Stimulated activated CD8-positive, alpha-beta memory T cell treated with anti-CD3 and anti-CD28 coated beads, Interleukin-7, amount 100 ng/mL, for 1 hour (primary cell): Measurements from ENCODE around the gene KBTBD3.
"Not testable (repeated sequence)": the region's sequence is repeated elsewhere in the genome, so short reads cannot be mapped to it uniquely, and the experiment has no call there.

Source experiments
- DNase-seq, 2 donors: peaks; one replicate each; pipeline ENCODE4 v3.0.0-alpha.2; 2020; ENCODE audit warnings: low read depth in 2 of 2

KBTBD3 gene

DNA sequence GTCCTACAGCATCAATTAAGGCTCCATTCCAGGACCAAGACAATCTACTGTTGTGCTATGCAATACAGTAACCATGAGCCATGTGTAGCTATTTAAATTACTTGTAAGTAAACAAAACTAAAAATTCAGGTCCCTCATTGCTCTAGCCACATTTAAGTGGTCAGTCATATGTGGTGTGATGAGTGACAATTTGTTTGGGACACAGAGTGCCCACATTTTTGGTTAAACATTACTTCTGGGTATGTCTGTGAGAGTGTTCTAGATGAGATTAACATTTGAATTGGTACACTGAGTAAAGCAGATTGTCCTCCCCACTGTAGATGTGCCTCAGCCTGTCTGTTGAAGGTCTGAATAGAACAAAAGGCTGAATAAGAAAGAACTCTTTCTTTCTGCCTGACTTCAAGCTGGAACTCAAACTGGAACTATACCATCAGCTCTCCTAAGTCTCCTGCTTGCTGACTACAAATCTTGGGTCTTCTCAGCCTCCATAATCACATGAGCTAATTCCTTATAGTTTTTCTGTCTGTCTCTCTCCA is 15.8 kb downstream of the KBTBD3 start:
- DNase-seq: no peak

DNA sequence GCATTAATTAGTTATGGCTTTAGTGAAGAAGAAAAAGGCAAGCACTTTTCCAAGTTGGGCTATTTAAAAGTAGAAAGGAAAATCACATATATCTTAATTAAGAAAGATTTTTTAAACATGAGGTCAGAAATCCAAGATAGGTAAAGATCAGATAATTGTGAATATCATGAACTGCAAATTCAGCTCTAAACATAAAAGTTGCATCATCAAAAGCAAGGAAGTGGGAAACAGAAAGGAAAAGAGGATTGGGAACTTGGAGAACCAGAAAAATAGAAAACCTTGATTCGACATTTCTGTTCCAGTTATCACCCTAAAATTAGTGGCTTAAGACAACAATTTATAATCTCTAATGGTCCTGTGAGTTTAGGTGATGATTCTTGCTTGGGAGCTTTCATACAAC is 17.5 kb downstream of the KBTBD3 start:
- no peak for DNase-seq

DNA sequence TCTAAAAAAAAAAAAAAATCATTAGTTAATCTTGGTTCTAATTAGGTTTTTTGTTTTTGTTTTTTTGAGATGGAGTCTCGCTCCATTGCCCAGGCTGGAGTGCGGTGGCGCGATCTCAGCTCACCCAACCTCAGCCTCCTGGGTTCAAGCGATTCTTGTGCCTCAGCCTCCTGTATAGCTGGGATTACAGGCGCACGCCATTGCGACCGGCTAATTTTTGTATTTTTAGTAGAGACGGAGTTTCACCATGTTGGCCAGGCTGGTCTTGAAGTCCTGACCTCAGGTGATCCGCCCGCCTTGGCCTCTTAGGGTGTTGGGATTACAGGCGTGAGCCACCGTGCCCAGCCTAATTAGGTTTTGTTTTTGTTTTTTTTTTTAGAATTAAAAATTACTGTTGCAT is 18.8 kb downstream of the KBTBD3 start:
- DNase-seq: not testable (repeated sequence)

DNA sequence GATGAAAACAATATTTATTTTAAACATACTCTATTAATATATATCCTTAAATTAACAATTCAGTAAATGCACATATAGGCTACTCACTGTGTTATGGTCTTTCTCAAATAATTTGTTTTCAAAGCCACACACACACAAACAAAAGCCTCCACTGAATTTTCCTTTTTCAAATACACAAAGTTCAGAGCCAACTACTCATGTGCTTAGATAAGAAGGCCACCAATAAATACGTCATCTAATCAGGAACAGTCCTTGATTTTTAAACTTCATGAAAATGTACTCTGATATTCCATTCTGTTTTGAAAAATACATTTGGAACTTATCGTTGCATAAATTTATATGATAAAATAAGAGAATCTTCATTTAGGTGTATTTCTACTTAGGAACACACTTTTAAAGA is 26.0 kb downstream of the KBTBD3 start:
- no peak for DNase-seq

DNA sequence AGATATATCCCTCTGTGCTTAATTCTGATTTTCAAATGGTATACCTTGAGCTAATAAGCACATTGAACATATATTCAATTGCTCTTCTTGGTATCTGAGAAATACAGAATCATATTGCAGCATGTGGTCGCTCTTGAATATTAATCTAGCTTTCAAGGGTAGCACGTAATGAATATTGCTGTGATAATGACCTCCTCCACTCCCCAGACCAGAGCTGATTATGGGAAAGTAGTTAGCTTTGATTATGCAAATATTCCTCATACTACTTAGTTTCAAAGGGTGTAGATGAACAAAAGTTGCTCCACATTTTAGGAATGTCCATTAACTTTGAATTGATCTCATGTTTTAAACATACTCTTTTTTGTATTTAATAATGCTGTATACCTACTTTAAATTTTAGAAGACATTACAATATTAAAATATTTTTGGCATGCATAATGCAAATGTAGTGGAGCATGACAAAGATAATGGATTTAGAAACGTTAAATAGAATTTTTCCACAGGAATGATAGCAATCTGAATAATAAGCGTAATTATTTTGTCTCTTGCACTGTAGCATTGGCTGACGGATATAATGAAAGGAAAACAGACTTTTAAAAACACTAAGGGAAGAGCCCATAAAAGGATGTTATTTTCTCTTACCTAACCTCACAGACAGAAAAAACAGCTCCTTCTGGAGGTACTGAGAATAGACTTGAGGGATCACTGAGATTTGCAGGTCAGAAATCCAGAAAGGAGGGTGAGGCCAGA is 27.2 kb downstream of the KBTBD3 start:
- DNase-seq: no peak

DNA sequence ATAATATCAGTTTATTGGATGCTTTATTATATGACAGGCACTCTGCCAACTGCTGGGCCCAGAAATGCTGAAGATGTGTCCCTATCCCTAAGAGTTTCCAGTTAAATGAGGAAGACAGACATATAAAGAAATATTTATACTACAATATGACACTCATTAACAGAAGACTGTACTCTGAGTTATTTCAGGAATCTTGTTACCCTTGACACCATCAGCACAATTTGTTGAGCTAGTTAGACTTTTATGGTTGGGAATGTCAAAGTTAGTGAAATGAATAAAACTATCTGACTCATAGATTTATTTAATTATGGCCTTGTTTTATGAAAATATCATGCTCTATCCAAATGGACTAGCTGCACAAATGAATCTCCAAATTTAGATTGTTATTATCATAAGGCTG is 29.5 kb downstream of the KBTBD3 start:
- no peak for DNase-seq

DNA sequence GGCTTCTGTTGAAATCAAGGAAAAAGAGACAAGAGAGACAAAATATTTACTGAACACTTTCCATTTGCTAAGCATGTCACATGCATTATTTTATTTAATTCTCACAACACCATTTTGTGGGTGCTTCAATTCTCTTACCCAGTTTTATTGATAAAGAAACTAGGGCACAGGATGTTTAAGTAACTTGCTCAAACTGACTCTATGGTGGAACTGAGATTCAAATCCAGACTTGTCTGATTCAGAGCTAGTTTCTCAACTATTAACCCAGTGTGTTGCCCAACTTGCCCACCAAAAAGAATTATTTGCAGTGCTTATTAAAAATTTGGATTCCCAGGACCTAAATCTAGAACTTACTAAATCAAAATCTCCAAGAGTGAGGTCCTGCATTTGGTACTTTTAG is 33.6 kb downstream of the KBTBD3 start:
- no peak for DNase-seq

DNA sequence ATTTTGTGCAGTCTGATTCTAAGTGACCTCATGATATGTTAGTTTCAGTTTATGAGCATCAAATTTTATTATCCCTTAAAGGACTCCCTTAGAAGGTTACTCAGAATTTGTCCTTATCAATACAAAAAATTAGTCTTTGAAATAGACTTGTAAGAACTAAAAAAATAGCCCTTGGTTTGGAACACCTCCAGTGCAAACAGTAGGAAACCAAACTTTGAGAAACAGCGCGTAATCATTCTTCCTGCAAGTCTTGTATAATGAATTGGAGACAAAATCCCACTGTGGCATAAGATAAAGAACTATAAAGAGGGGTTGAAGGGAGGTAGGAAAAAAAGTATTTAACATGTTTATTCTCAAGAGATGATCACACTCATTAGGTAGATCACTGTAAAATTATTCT is 44.3 kb downstream of the KBTBD3 start:
- no peak for DNase-seq

DNA sequence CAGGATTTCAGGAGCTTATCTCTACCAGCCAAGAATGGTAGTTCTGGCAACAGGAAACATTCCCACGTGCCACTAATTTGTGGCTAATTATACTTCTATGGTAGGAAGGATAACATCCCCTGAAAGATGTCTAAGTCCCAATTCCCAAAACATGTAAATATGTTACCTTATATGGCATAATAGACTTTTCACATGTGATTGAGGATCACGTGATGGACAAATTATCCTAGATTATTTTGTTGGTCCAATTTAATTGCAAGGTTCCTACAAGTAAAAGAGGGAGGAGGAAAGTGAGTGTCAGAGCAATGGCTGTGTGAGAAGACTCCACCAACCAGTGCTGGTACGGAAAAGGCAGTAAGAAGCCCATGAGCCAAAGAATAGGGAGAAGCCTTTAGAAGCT is 45.2 kb downstream of the KBTBD3 start:
- DNase-seq: no peak

DNA sequence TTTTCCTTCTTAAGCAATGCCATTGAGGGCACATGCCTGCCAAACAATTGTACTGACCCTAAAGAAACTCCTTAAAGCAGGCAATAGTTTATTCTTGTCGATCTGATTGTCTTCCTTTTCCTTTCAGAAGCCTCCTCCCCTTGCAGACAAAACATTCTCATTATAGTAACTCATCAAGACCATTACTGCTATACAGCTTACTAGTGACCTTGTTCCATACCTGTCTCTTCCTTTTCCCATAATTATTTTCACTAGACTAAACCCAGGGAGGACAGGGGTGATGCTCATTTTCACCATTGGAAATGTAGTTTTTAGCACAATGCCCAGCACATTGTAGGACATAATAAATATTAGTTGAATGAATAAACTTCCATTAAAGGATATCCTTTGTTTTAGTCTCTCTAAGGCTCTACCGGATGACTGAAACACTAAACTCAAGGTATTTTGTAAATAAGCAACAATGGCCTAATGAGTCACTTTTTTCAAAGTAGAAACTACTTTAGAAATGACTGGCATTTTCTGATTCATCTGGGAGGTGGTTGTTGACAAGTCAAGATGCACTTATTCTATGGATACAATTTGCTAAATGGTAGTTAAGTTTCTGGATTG is 45.8 kb downstream of the KBTBD3 start:
- DNase-seq: no peak

DNA sequence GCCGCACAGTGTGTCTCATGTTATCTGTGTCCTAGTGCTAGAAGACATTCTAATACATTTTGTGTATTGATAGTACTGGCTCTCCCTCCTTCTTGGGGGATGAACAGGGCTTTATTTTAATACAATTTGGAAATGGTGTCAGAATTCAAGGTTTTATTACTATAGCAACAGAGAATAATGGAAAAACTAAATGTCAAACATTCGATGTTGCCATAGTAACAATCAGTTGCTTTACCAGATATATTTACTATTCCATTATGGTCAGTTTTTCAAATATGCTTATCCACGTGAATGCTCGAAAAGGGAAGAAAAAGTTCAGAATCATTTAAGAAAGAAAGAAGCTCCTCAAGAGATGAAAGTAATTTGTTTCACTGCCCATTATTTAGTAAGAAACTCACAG is 46.5 kb downstream of the KBTBD3 start:
- DNase-seq: no peak

DNA sequence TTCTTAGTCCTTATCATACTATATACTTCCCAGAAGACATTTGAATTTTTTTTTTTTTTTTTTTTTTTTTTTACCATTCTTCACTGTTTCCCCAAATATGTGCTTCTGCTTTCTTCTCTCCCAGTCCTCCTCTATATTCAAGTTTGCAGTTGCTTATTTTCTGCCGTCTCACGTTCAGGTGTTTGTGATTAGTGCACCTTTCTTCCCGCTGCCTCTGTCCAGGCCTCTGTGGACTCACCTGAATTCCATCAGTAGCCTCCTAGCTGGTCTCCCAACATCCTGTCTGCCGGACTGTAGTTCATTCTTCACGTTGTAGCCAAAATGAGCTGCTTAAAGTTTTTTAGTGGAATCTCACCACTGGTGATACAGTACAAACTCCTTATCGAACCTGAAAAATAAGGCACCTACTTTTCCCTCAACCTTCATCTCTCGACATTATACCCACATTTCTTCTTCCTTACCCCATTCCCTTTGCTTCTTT is 54.3 kb downstream of the KBTBD3 start:
- DNase-seq: no peak

DNA sequence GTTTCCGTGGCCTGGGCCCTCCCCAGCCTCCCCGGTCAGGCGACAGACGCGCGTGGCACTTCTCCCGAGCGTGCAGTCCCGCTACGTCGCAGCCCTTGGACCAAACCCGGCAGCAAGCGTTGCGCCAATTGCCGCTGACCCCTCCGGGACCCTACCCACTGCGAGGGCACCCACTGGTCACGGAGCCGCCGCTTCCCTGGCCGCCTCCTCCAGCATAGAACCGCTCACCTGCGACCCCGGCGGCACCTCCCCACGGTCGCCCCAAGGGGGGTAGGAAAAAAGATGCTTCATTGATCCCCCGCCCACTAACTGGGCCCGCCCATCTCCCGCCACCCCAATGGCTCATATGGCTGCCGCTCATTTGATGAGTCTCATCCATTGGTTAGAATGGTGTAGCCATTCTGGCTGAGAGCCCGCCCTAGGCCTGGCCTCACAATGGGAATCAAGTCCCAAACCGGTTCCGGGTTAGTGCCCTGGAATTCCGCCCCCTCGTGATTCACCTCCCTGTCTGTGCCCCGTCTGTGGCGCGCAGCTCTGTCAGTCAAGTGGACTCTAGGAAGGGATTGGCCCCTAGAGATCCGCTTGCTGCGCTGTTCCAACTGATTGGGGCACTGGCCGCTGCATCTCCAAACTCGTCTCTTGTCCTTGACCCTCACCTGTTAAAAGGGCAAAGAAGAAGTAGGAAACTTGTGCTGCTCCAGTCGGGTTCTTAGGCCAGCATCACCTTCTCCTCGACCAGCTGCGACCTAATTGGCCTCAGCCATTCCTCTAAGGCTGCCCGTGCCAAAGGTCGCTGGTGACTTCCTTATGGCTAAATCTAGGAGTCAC is 55.0 kb downstream of the KBTBD3 start, which contains the start of gene MSANTD4:
Gene MSANTD4 (minus strand): TSS at position 274 of the 828 bp plus-strand sequence. CDS start 11,323 bp downstream, outside the sequence.
- peak; percentile 87 to 91 for DNase-seq

DNA sequence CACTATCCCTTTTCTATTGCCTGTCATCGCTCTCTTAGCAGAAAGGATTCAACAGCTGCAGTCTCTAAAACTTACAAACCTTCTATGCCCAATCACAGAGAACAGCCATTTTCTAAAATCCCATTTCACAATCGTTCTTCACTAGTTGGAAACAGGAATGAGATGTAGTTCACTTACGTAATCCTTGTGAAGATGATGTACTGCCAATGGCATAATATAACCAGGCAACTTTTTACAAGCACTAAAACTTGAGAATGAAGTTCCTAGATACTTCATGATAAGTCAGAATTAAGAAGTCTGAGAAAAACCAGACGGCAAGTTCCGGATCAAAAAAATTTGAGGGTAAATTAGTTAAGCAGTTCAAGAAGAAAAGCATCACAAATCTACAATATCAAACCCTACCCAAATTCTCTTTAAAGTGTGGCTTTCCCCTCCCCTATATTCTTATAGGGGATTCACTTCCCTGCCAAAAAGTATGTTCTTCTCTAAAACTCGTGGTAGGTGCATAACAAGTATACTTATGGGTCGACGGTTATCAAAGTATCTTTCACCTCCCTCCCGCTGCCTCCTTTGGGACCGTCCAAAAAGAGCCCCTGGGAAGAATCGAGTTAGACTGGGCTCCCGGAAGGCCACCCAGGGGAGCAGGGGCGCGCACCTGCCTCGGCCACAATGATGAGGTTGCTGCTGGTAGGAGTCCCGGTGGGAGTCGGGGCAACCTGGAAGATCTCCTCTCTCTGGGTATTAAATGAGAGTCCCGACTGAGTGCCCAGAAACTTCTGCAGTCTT is 55.8 kb downstream of the KBTBD3 start:
- no peak for DNase-seq

DNA sequence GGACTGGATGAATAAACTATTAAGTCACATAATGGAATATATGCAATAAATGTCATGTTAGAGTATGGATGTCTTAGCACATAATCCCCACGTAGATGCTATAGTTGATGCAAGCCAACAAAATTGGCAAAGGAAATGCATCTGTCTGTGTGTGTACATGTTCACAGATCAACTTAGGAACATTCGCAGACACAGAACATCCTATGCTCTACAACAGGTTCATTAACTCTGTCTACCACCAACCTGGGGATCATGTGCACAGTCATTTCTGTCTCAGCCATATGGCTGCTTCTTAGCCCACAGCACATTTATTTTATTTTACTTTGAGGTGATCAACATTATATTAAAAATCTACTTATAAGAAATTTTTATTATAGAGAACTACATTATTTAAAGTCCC is 60.1 kb downstream of the KBTBD3 start:
- no peak for DNase-seq

DNA sequence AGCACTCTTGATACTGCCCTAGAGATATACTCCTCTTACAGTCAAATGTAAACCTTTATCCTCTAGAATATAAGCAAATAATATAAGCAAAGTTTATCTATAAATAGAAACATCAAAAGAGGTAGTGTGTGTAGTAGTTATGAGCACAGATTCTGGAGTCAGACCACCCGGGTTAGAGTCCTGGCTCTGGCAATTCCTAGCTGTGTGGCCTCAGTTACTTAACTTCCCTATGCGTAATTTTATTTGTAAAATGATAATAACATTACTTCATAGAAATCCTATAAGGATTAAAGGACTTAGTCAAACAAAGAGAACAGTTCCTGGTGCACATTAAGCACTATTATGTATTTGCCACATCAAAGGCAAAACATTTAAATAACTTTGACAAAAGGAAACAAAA is 62.1 kb downstream of the KBTBD3 start:
- no peak for DNase-seq

DNA sequence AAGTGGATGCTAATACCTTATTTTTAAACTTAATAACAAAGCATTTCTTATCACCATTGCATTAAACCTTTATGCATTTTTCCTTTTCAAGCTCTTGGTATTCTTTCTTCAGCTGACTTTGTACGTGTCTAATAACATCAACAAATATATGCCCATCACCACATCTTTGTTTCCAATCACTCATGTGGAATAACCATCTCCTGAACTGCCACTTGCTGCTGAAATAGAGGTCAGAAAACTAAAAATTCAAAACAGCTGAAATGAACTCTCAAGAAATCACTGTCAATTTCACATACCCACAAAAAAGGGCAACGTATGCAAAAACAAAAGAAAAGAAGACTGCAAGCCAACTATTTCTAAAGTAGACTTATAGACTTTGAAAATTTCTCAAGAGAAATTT is 62.5 kb downstream of the KBTBD3 start:
- no peak for DNase-seq

DNA sequence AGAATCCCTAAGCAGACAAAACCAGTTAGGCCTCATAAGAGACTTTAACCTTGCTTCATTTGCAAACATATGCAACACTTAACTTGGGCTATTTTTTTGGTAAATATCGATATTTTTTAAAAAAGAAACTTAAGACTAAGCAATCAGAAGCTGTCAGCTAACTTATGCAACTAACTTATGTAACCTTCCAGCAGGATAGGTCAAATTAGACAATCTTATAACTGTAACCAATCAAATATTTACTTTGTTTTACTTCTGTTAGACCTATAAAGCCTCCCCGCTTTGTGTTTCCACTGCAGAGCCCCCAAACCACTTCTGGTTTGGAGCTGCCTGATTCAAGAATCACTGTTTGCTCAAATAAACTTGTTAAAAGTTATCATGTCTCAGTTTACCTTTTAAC is 63.1 kb downstream of the KBTBD3 start:
- no peak for DNase-seq

DNA sequence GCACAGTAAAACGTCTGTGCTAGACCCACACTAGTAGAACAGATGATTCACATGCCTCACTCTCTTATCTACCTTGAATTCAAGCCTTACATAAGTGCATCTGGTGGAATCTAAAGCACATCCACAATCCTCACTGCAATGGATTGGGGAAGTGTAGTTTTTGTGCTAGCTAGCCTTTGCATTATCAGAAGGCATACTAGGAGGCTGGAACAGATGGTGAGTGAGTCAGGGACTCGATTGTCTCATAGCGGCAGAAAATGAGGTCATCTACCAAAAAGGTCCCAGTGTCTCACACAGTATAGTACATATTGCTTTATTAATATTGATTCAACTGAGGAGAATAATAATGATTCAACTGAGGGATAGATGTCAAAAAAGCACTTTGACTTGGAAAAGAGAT is 64.4 kb downstream of the KBTBD3 start:
- no peak for DNase-seq

DNA sequence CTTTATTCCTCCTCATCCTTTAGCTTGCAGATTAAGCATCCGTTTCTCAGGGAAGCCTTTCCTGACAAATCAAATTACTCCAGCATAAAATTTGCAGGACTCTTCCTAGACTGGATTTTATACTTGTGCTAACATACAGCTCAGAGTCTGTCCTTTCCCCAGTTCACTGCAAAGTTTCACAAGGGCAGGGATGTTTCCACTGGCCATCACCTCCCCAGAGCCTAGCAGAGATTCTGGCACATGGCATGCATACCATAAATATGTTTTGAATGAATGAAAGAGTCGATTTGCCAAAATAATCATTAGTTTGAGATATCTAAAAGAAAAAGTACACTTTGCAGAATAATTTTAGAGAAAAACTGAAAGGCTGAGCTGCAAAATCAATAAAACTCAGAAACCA is 65.7 kb downstream of the KBTBD3 start:
- no peak for DNase-seq

DNA sequence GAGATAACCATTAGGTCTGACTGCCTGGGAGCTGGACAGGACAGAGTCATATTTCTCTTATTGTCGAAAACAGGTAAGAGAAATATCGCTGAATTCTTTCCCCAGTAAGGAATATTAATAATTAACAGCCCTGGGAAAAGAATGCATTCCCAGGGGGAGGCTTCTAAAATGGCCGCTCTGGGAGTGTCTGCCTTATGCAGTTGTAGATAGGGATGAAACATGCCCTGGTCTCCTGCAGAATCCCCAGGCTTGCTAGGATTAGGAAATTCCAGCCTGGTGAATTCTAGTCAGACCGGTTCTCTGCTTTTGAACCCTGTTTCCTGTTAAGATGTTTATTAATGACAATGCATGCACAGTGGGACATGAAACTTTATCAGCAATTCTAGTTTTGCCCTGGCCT is 74.1 kb downstream of the KBTBD3 start:
- DNase-seq: not testable (repeated sequence)
